ENCODE measurements around the gene IRF2. TPM values are rescaled to one million over a fixed set of nuclear protein-coding genes. Genes with fewer than 3 reads are reported as not detected.

The IRF2 gene
- total and polyA plus RNA-seq, 2 of the 8 experiments (the other 6 are each of a cell fraction or from before 2014, with no cell fraction given) = 13.8 to 17.0 TPM

GRCh38 chr4:184472614-184473498, 1.5 kb downstream of the IRF2 start (continued):
- TF ChIP-seq CBX8 (IDR thresholded peaks at IDR 0.05; ENCODE audit: borderline replicate concordance, low read depth, low read length) (no peak), TBP (IDR thresholded peaks at IDR 0.05; ENCODE audit: low read depth, low read length) (peak; percentile 32; the same call in 1 of the 2 replicates), YY1 (IDR thresholded peaks at IDR 0.05; ENCODE audit: low read depth, low read length) (no peak), CHD7 (IDR thresholded peaks at IDR 0.05; ENCODE audit: insufficient replicate concordance, low read length) (no peak), POLR2AphosphoS5 (IDR thresholded peaks at IDR 0.05; ENCODE audit: low read depth, low read length) (no peak), SRF (IDR thresholded peaks at IDR 0.05; ENCODE audit: low read depth, low read length) (no peak), RNF2 (IDR thresholded peaks at IDR 0.05; ENCODE audit: borderline replicate concordance, low read depth, low read length, missing control alignments, poor library complexity, severe bottlenecking) (no peak), POU5F1 (IDR thresholded peaks at IDR 0.05; ENCODE audit: low read depth, low read length) (no peak), JUN (IDR thresholded peaks at IDR 0.05; ENCODE audit: low read depth, low read length) (no peak), EZH2 (IDR thresholded peaks at IDR 0.05; ENCODE audit: low read depth, low read length, severe bottlenecking) (no peak)
